ENCODE results near the gene BLNK. TPM values are rescaled to one million over a fixed set of nuclear protein-coding genes. Genes with fewer than 3 reads are reported as not detected.
A peak's percentile ranks its signal among the peaks of the same experiment; 100 is the strongest.

Gene BLNK
- total RNA-seq, 2 donors from 2014 or later, result 13.5 to 55.4 TPM

GRCh38 chr10:96266118-96266770, 5.1 kb downstream of the BLNK start:
- DNase-seq (peak in 1 of 4 donors; percentile 27), ATAC-seq (peak; percentile 18)
- Histone ChIP-seq H3K27me3 (no peaks in the 10 kb centered on the region), H3K9me3 (no peaks in the 10 kb centered on the region), H3K4me1 (peaks cover 59% of the 10 kb centered on the region), H3K36me3 (replicated peaks in 1 of 2; ENCODE audit: insufficient read depth in 1 of 2, low read depth in 2 of 2) (no peaks in the 10 kb centered on the region), H3K4me3 (no peak overlapping the region), H3K27ac (peak overlapping the region in 1 of 4 donors; percentile 13)
- intact Hi-C loops (cut with DNase I), result no loop called here
- WGBS, 2 donors, result 43% methylated on average over 6 of the region's 6 CpGs
- TF ChIP-seq CTCF (IDR thresholded peaks at IDR 0.05), result no peak

GRCh38 chr10:96264938-96265337, 6.4 kb downstream of the BLNK start:
- peaks cover 59% of the 10 kb centered on the region for H3K4me1 ChIP-seq
- TF ChIP-seq CTCF (IDR thresholded peaks at IDR 0.05) (no peak), POLR2A (IDR thresholded peaks at IDR 0.05) (no peak)
- no peaks in the 10 kb centered on the region for H3K36me3 ChIP-seq (replicated peaks in 1 of 2; ENCODE audit: insufficient read depth in 1 of 2, low read depth in 2 of 2)
- H3K27me3 ChIP-seq, result no peaks in the 10 kb centered on the region
- WGBS, 2 donors, result 94 to 96% methylated on average over 4 of the region's 4 CpGs
- H3K27ac ChIP-seq, result no peak overlapping the region
- H3K4me3 ChIP-seq, result no peak overlapping the region
- ATAC-seq, result no peak
- H3K9me3 ChIP-seq, result no peaks in the 10 kb centered on the region
- intact Hi-C loops (cut with DNase I), result no loop called here
- DNase-seq, result no peak

GRCh38 chr10:96263669-96264068, 7.7 kb downstream of the BLNK start:
- ATAC-seq (no peak), DNase-seq (no peak)
- no peaks in the 10 kb centered on the region for H3K27me3 ChIP-seq
- 67 to 81% methylated on average over 4 of the region's 4 CpGs for WGBS, 2 donors
- no peaks in the 10 kb centered on the region for H3K9me3 ChIP-seq
- H3K4me3 ChIP-seq, result no peak overlapping the region
- no peaks in the 10 kb centered on the region for H3K36me3 ChIP-seq (replicated peaks in 1 of 2; ENCODE audit: insufficient read depth in 1 of 2, low read depth in 2 of 2)
- intact Hi-C loops (cut with DNase I), result no loop called here
- TF ChIP-seq POLR2A (IDR thresholded peaks at IDR 0.05) (no peak), CTCF (IDR thresholded peaks at IDR 0.05) (no peak)
- no peak overlapping the region for H3K27ac ChIP-seq
- H3K4me1 ChIP-seq, result peaks cover 52% of the 10 kb centered on the region

- intact Hi-C loops (cut with DNase I), result no loop called here
- DNase-seq (no peak), ATAC-seq (no peak)
- Histone ChIP-seq H3K4me1 (peaks cover 52% of the 10 kb centered on the region), H3K9me3 (no peaks in the 10 kb centered on the region), H3K27ac (no peak overlapping the region), H3K27me3 (no peaks in the 10 kb centered on the region), H3K4me3 (no peak overlapping the region), H3K36me3 (replicated peaks in 1 of 2; ENCODE audit: insufficient read depth in 1 of 2, low read depth in 2 of 2) (no peaks in the 10 kb centered on the region)
- 87 to 100% methylated on average over 1 to 4 of the region's 4 CpGs for WGBS, 2 donors
- TF ChIP-seq CTCF (IDR thresholded peaks at IDR 0.05) (no peak), POLR2A (IDR thresholded peaks at IDR 0.05) (no peak)
These were observed 8.2 kb downstream of the BLNK start for GRCh38 chr10:96263176-96263575.

- peak; percentile 67 for ATAC-seq
- Histone ChIP-seq H3K27me3 (no peaks in the 10 kb centered on the region), H3K27ac (peak overlapping the region in 1 of 4 donors; percentile 29), H3K4me3 (no peak overlapping the region), H3K9me3 (no peaks in the 10 kb centered on the region), H3K36me3 (replicated peaks in 1 of 2; ENCODE audit: insufficient read depth in 1 of 2, low read depth in 2 of 2) (no peaks in the 10 kb centered on the region), H3K4me1 (peaks cover 46% of the 10 kb centered on the region)
- intact Hi-C loops (cut with DNase I), result no loop called here
- no peak for TF ChIP-seq CTCF (IDR thresholded peaks at IDR 0.05)
- no peak for TF ChIP-seq POLR2A (IDR thresholded peaks at IDR 0.05)
- WGBS, 2 donors, result 35 to 55% methylated on average over 3 of the region's 3 CpGs
- DNase-seq, result peak in 1 of 4 donors; percentile 39
These were observed 9.4 kb downstream of the BLNK start for GRCh38 chr10:96261930-96262329.

Data from body of pancreas (tissue), 4 donors.